Measurements from ENCODE around the gene PLOD2. TPM values are rescaled to one million over a fixed set of nuclear protein-coding genes. Genes with fewer than 3 reads are reported as not detected.

The PLOD2 gene
- total and polyA plus RNA-seq, 2 of the 8 experiments (the other 6 are each of a cell fraction or from before 2014, with no cell fraction given): 4.0 to 28.7 TPM

DNA sequence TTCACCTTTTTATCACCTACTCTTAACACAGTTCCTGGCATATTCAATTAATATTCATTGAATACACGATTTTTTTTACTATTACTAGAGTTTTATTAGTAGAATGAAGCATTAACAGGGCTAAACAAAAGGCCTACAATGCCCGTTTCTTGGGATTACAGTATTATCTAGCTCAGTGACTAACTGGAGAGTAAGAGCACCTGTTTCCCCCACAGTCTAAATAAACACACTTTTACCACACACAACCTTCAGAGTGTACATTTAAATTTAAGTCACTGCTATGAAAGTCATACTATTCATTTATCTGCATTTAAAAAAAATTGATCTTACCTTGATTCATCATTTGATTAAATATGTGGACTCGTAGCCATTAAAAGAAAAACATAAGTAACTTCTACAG is 74.8 kb downstream of the PLOD2 start:
- DNase-seq (ENCODE audit: low read depth in 1 of 2, low spot score in 2 of 2): no peak
- H3K4me2 ChIP-seq (ENCODE audit: insufficient read depth in 1 of 2, low read depth in 2 of 2, low read length in 2 of 2): no peak overlapping the region
- H4K8ac ChIP-seq (ENCODE audit: extremely low read depth, insufficient read depth, low read length): no peak overlapping the region
- no peak overlapping the region for H3K23ac ChIP-seq (ENCODE audit: insufficient read length)
- H3K27me3 ChIP-seq (replicated peaks in 1 of 4; ENCODE audit: control insufficient read depth in 3 of 4, extremely low read depth in 1 of 4, insufficient read depth in 3 of 4, low read length in 3 of 4): no peaks in the 10 kb centered on the region
- H3K9me3 ChIP-seq (ENCODE audit: insufficient read depth in 2 of 2, low read depth in 1 of 2, low read length in 1 of 2): no peaks in the 10 kb centered on the region
- WGBS, 2 experiments (ENCODE audit: extremely low coverage in 1 of 2, insufficient coverage in 1 of 2, insufficient read length in 1 of 2, insufficient replicate concordance in 2 of 2, low coverage in 1 of 2, low lambda C conversion rate in 2 of 2, missing lambda C conversion rate in 1 of 2): 86% methylated on average over 3 of the region's 3 CpGs; no CpG with 5 or more reads in 1 of the 2 experiments
- H2AK5ac ChIP-seq (ENCODE audit: low read depth, low read length): no peak overlapping the region
- H4K5ac ChIP-seq (ENCODE audit: insufficient read length, low read depth, low read length): no peak overlapping the region
- H3K27ac ChIP-seq (ENCODE audit: low read depth, low read length): no peak overlapping the region
- no peak overlapping the region for H2AFZ ChIP-seq (ENCODE audit: low read length)
- no peaks in the 10 kb centered on the region for H4K20me1 ChIP-seq (replicated peaks in 1 of 2; ENCODE audit: control insufficient read depth in 1 of 2, insufficient read depth in 2 of 2, low read length in 2 of 2)
- no peak overlapping the region for H3K4ac ChIP-seq (replicated peaks; ENCODE audit: insufficient read length, low read depth, low read length)
- CTCF ChIA-PET (ENCODE audit: partially characterized antibody): no interaction called here
- H3K9ac ChIP-seq (replicated peaks in 1 of 4; ENCODE audit: extremely low read depth in 1 of 4, low read depth in 3 of 4, low read length in 3 of 4): no peak overlapping the region
- H2BK15ac ChIP-seq (ENCODE audit: low read length): no peak overlapping the region
- no peak overlapping the region for H2BK12ac ChIP-seq (ENCODE audit: low read depth, low read length)
- H3K4me1 ChIP-seq (replicated peaks in 1 of 4; ENCODE audit: control insufficient read depth in 3 of 4, insufficient read depth in 4 of 4, low read length in 3 of 4): no peaks in the 10 kb centered on the region
- H3K79me1 ChIP-seq (ENCODE audit: low read depth, low read length): no peaks in the 10 kb centered on the region
- no peak overlapping the region for H3K4me3 ChIP-seq (ENCODE audit: extremely low read depth in 1 of 4, insufficient read depth in 2 of 4, low read depth in 3 of 4, low read length in 4 of 4)
- H2BK20ac ChIP-seq (ENCODE audit: low read length): no peak overlapping the region
- POLR2A ChIA-PET (ENCODE audit: partially characterized antibody): no interaction called here
- no peak overlapping the region for H2BK120ac ChIP-seq (replicated peaks; ENCODE audit: low read depth, low read length)
- H4K91ac ChIP-seq (replicated peaks; ENCODE audit: insufficient read length, low read length): no peak overlapping the region
- H3K56ac ChIP-seq (replicated peaks; ENCODE audit: insufficient read length, low read depth, low read length): no peak overlapping the region
- no peaks in the 10 kb centered on the region for H3K79me2 ChIP-seq (ENCODE audit: control insufficient read depth in 1 of 2, insufficient read depth in 2 of 2, low read length in 2 of 2)
- H3K36me3 ChIP-seq (ENCODE audit: control insufficient read depth in 2 of 4, insufficient read depth in 4 of 4, low read length in 3 of 4): no peaks in the 10 kb centered on the region
- no peak for FAIRE-seq
- no peak overlapping the region for H3K18ac ChIP-seq (ENCODE audit: extremely low read depth, low read length)
- H3K14ac ChIP-seq (ENCODE audit: insufficient read length): no peak overlapping the region
- H3K23me2 ChIP-seq (ENCODE audit: low read depth, low read length): no peaks in the 10 kb centered on the region
- H2BK5ac ChIP-seq (ENCODE audit: low read depth, low read length): no peak overlapping the region
- no peak for TF ChIP-seq SIN3A (conservative IDR thresholded peaks at IDR 0.05 in 1 of 2, IDR thresholded peaks at IDR 0.05 in 1 of 2; ENCODE audit: low read depth in 1 of 2, low read length in 2 of 2)
- TF ChIP-seq BRCA1 (IDR thresholded peaks at IDR 0.05; ENCODE audit: low read depth, low read length): no peak
- TF ChIP-seq TEAD4 (IDR thresholded peaks at IDR 0.05; ENCODE audit: low read depth, low read length): no peak
- TF ChIP-seq CBX8 (IDR thresholded peaks at IDR 0.05; ENCODE audit: borderline replicate concordance, low read depth, low read length): no peak
- TF ChIP-seq SAP30 (IDR thresholded peaks at IDR 0.05; ENCODE audit: insufficient read depth, insufficient replicate concordance, low read length): no peak
- no peak for TF ChIP-seq RNF2 (IDR thresholded peaks at IDR 0.05; ENCODE audit: borderline replicate concordance, low read depth, low read length, missing control alignments, poor library complexity, severe bottlenecking)
- TF ChIP-seq CHD1 (IDR thresholded peaks at IDR 0.05; ENCODE audit: low read depth, low read length): no peak
- TF ChIP-seq RAD21 (IDR thresholded peaks at IDR 0.05 in 1 of 2, conservative IDR thresholded peaks at IDR 0.05 in 1 of 2; ENCODE audit: low read depth in 2 of 2, low read length in 2 of 2): no peak
- no peak for TF ChIP-seq FOSL1 (IDR thresholded peaks at IDR 0.05; ENCODE audit: insufficient read depth, low read depth, low read length)
- no peak for TF ChIP-seq SP2 (IDR thresholded peaks at IDR 0.05; ENCODE audit: low read length)
- no peak for TF ChIP-seq SIX5 (IDR thresholded peaks at IDR 0.05; ENCODE audit: low read depth, low read length)
- TF ChIP-seq GABPA (IDR thresholded peaks at IDR 0.05; ENCODE audit: borderline replicate concordance, insufficient read depth, low read length): no peak
- no peak for TF ChIP-seq JUN (IDR thresholded peaks at IDR 0.05; ENCODE audit: low read depth, low read length)
- no peak for TF ChIP-seq ZNF274 (IDR thresholded peaks at IDR 0.05; ENCODE audit: borderline replicate concordance, extremely low read depth, low read length)

Measured in H1 (cell line).